WTC11 (cell line): Measurements from ENCODE around the gene ITGA11. TPM values are rescaled to one million over a fixed set of nuclear protein-coding genes. Genes with fewer than 3 reads are reported as not detected.

Source experiments
- ATAC-seq: fragments of 200-7000 bp; cut with Tn5 transposase; 2 replicates; pipeline ENCODE4 v1.10.0; 2021; ENCODE audit warnings: mild to moderate bottlenecking, moderate library complexity
- CTCF ChIA-PET: fragments of 300-600 bp; sonication (Branson Sonifier 250); formaldehyde crosslinking; loops from one replicate; lab custom pipeline; 2021; ENCODE audit warnings: antibody characterized with exemption; lab: Charles Lee
- POLR2A ChIA-PET: fragments of 350-600 bp; sonication (Branson Sonifier 250); formaldehyde crosslinking; loops from one replicate; lab custom pipeline; 2021; ENCODE audit warnings: antibody characterized with exemption; lab: Charles Lee
- DNase-seq: peaks from one replicate; pipeline ENCODE4 v3.0.0; 2021; ENCODE audit warnings: low spot score
- H3K27ac Mint-ChIP-seq: 2 replicates; pipeline ENCODE4 v1.8.0; 2021; ENCODE audit warnings: mixed read lengths
- H3K27me3 Mint-ChIP-seq: 2 replicates; pipeline ENCODE4 v1.8.0; 2021; ENCODE audit warnings: low read depth, mild to moderate bottlenecking, moderate library complexity, mixed read lengths
- H3K36me3 Mint-ChIP-seq: 2 replicates; pipeline ENCODE4 v1.8.0; 2021; ENCODE audit warnings: mixed read lengths
- H3K4me1 Mint-ChIP-seq: 2 replicates; pipeline ENCODE4 v1.8.0; 2022; ENCODE audit warnings: mixed read lengths
- H3K4me3 Mint-ChIP-seq: 2 replicates; pipeline ENCODE4 v1.8.0; 2021; ENCODE audit warnings: mild to moderate bottlenecking, moderate library complexity, mixed read lengths
- H3K9me3 Mint-ChIP-seq: 2 replicates; pipeline ENCODE4 v1.8.0; 2021; ENCODE audit warnings: mixed read lengths
- ATF1 ChIP-seq: sonication (generic); formaldehyde crosslinking; IDR thresholded peaks from 2 replicates; pipeline ENCODE4 v1.8.1; 2023; ENCODE audit warnings: mild to moderate bottlenecking, moderate library complexity, missing genetic modification reagents
- CBFB ChIP-seq: sonication (generic); formaldehyde crosslinking; IDR thresholded peaks from 2 replicates; pipeline ENCODE4 v1.8.1; 2022; ENCODE audit warnings: mild to moderate bottlenecking, low read depth, missing genetic modification reagents
- CREM ChIP-seq: sonication (generic); formaldehyde crosslinking; IDR thresholded peaks from 2 replicates; pipeline ENCODE4 v1.8.1; 2022; ENCODE audit warnings: mild to moderate bottlenecking, missing genetic modification reagents, moderate library complexity
- EMX1 ChIP-seq: fragments of 250-450 bp; sonication (Bioruptor Pico); IDR thresholded peaks from 2 replicates; pipeline ENCODE4 v1.8.0; 2021; ENCODE audit warnings: mild to moderate bottlenecking
- IRF2 ChIP-seq: sonication (generic); formaldehyde crosslinking; IDR thresholded peaks from 2 replicates; pipeline ENCODE4 v1.8.0; 2022; ENCODE audit warnings: low read depth, missing genetic modification reagents, borderline replicate concordance
- NR2C2 ChIP-seq: sonication (generic); formaldehyde crosslinking; IDR thresholded peaks from 2 replicates; pipeline ENCODE4 v1.8.0; 2022; ENCODE audit warnings: mild to moderate bottlenecking, missing genetic modification reagents
- SP1 ChIP-seq: sonication (generic); formaldehyde crosslinking; conservative IDR thresholded peaks from 2 replicates; pipeline ENCODE4 v1.8.1; 2022; ENCODE audit warnings: missing genetic modification reagents
- TP53 ChIP-seq: sonication (generic); formaldehyde crosslinking; IDR thresholded peaks from 2 replicates; pipeline ENCODE4 v1.8.1; 2023; ENCODE audit warnings: mild to moderate bottlenecking, missing genetic modification reagents
- ZNF121 ChIP-seq: sonication (generic); formaldehyde crosslinking; IDR thresholded peaks from 2 replicates; pipeline ENCODE4 v1.8.0; 2023; ENCODE audit warnings: missing genetic modification reagents
- ZNF219 ChIP-seq: sonication (generic); formaldehyde crosslinking; IDR thresholded peaks from 2 replicates; pipeline ENCODE4 v1.8.0; 2023; ENCODE audit warnings: missing genetic modification reagents, mild to moderate bottlenecking, borderline replicate concordance
- ZNF416 ChIP-seq: fragments of 250-450 bp; sonication (Bioruptor Pico); IDR thresholded peaks from 2 replicates; pipeline ENCODE4 v1.9.0; 2021; ENCODE audit warnings: mild to moderate bottlenecking, inconsistent platforms
- total RNA-seq: library from RNA; stranded (reverse); gene quantifications from 3 replicates; pipeline ENCODE4 v1.2.3, GENCODE V29; 2021
- TF ChIP-seq, protein P1 (sequence below): sonication (generic); formaldehyde crosslinking; conservative IDR thresholded peaks from 2 replicates; pipeline ENCODE4 v1.8.1; 2023; ENCODE audit warnings: mild to moderate bottlenecking, low read depth, missing genetic modification reagents, moderate library complexity
- TF ChIP-seq, protein P2 (sequence below): sonication (generic); formaldehyde crosslinking; IDR thresholded peaks from 2 replicates; pipeline ENCODE4 v1.8.0; 2023; ENCODE audit warnings: missing genetic modification reagents, mild to moderate bottlenecking, borderline replicate concordance
- TF ChIP-seq, protein P3 (sequence below): sonication (generic); formaldehyde crosslinking; IDR thresholded peaks from 2 replicates; pipeline ENCODE4 v1.8.1; 2023; ENCODE audit warnings: mild to moderate bottlenecking, missing genetic modification reagents, borderline replicate concordance
- TF ChIP-seq, protein P4 (sequence below): sonication (generic); formaldehyde crosslinking; IDR thresholded peaks from 2 replicates; pipeline ENCODE4 v1.8.0; 2022; ENCODE audit warnings: mild to moderate bottlenecking, missing genetic modification reagents
- TF ChIP-seq, protein P5 (sequence below): fragments of 250-450 bp; sonication (Bioruptor Pico); IDR thresholded peaks from 2 replicates; pipeline ENCODE4 v1.9.0; 2021; ENCODE audit warnings: moderate library complexity, mild to moderate bottlenecking, inconsistent platforms, borderline replicate concordance

The ITGA11 gene
- total RNA-seq, 1 experiment from 2014 or later: 0.15 TPM

DNA sequence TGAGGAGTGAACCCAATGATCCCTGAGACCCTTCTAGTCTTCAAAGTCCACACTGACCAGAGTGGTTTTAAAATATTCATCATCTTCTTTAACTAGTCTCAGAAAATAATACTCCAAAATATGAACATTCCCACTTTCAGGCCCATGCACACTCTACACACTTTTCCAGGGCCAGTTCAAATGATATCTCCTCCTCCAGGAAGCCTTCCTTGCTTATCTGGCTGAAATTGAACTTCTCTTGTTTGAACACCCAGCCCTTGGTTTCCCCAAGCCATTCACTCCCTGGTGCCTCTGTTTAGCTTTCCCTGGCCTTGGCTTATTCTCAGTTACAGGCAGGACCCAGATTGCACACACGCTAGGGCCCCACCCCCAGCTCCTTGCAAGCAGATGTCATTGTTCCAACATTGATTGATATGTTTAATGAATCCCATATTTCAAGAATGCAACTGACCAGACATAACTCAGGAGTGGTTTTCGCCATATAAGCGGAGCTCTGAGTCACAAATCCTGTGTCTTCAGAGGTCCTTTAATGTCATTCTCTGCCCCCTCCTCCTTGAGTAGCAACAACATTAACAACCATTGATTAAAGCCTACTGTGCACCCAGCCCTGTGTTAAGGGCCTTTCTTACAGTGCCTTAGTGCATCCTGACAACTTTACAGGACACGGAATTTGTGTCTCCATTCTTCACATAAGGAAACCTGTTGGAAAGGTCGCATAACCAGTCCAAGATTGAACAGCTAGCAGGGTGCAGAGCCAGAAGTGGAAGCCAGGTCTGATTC is 2.1 kb downstream of the ITGA11 start (continued):
- TF ChIP-seq, protein P1, sequence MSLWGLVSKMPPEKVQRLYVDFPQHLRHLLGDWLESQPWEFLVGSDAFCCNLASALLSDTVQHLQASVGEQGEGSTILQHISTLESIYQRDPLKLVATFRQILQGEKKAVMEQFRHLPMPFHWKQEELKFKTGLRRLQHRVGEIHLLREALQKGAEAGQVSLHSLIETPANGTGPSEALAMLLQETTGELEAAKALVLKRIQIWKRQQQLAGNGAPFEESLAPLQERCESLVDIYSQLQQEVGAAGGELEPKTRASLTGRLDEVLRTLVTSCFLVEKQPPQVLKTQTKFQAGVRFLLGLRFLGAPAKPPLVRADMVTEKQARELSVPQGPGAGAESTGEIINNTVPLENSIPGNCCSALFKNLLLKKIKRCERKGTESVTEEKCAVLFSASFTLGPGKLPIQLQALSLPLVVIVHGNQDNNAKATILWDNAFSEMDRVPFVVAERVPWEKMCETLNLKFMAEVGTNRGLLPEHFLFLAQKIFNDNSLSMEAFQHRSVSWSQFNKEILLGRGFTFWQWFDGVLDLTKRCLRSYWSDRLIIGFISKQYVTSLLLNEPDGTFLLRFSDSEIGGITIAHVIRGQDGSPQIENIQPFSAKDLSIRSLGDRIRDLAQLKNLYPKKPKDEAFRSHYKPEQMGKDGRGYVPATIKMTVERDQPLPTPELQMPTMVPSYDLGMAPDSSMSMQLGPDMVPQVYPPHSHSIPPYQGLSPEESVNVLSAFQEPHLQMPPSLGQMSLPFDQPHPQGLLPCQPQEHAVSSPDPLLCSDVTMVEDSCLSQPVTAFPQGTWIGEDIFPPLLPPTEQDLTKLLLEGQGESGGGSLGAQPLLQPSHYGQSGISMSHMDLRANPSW (CRISPR knock-in tag): no peak
- no peak for TF ChIP-seq ZNF219
- no peak for TF ChIP-seq ZNF416 (CRISPR knock-in tag)
- no peak for TF ChIP-seq TP53 (CRISPR knock-in tag)
- no peak for TF ChIP-seq ZNF121

DNA sequence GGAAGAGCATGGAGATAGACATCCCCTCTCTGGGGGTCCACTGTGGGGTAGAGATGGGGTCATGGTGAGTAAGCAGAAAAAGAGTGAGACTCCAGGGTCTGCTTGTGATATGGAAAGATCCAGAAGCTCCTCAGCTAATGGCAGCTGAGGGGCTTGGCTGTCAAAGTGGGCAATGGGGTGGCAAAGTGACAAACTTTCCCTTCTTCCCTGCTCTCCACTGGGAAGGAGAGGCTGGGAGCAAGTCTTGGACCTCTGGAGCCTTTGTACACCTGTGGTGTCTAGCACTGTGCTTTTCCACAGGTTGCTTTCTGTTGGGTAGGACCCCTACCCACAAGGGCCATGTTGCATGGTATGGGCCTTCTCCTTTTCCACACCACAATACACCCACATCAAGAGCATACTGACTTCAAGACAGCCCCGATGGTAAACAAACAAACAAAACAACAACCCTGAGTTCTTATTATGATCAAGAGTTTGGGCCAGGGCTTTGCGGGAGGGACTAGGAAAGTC is 3.5 kb downstream of the ITGA11 start:
- Mint-ChIP-seq H3K4me1 (peaks cover 11% of the 10 kb centered on the region), H3K27me3 (peaks cover 59% of the 10 kb centered on the region), H3K9me3 (no peaks in the 10 kb centered on the region), H3K4me3 (no peak overlapping the region), H3K27ac (no peak overlapping the region), H3K36me3 (no peaks in the 10 kb centered on the region)
- DNase-seq (no peak), ATAC-seq (no peak)
- ChIA-PET POLR2A (interaction anchor here (0.7 kb wide), 1 partner anchor 105 kb away, joined by 3 read pairs; no protein-coding TSS in a partner anchor), CTCF (interaction anchor here (0.8 kb wide), 1 partner anchor 121 kb away, joined by 3 read pairs; no protein-coding TSS in a partner anchor)
- TF ChIP-seq ATF1 (CRISPR knock-in tag) (no peak), ZNF219 (no peak), CREM (no peak), IRF2 (CRISPR knock-in tag) (no peak), NR2C2 (CRISPR knock-in tag) (no peak), CBFB (no peak), SP1 (no peak), EMX1 (CRISPR knock-in tag) (no peak)
- TF ChIP-seq, protein P2, sequence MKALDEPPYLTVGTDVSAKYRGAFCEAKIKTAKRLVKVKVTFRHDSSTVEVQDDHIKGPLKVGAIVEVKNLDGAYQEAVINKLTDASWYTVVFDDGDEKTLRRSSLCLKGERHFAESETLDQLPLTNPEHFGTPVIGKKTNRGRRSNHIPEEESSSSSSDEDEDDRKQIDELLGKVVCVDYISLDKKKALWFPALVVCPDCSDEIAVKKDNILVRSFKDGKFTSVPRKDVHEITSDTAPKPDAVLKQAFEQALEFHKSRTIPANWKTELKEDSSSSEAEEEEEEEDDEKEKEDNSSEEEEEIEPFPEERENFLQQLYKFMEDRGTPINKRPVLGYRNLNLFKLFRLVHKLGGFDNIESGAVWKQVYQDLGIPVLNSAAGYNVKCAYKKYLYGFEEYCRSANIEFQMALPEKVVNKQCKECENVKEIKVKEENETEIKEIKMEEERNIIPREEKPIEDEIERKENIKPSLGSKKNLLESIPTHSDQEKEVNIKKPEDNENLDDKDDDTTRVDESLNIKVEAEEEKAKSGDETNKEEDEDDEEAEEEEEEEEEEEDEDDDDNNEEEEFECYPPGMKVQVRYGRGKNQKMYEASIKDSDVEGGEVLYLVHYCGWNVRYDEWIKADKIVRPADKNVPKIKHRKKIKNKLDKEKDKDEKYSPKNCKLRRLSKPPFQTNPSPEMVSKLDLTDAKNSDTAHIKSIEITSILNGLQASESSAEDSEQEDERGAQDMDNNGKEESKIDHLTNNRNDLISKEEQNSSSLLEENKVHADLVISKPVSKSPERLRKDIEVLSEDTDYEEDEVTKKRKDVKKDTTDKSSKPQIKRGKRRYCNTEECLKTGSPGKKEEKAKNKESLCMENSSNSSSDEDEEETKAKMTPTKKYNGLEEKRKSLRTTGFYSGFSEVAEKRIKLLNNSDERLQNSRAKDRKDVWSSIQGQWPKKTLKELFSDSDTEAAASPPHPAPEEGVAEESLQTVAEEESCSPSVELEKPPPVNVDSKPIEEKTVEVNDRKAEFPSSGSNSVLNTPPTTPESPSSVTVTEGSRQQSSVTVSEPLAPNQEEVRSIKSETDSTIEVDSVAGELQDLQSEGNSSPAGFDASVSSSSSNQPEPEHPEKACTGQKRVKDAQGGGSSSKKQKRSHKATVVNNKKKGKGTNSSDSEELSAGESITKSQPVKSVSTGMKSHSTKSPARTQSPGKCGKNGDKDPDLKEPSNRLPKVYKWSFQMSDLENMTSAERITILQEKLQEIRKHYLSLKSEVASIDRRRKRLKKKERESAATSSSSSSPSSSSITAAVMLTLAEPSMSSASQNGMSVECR (CRISPR knock-in tag): no peak
- TF ChIP-seq, protein P3, sequence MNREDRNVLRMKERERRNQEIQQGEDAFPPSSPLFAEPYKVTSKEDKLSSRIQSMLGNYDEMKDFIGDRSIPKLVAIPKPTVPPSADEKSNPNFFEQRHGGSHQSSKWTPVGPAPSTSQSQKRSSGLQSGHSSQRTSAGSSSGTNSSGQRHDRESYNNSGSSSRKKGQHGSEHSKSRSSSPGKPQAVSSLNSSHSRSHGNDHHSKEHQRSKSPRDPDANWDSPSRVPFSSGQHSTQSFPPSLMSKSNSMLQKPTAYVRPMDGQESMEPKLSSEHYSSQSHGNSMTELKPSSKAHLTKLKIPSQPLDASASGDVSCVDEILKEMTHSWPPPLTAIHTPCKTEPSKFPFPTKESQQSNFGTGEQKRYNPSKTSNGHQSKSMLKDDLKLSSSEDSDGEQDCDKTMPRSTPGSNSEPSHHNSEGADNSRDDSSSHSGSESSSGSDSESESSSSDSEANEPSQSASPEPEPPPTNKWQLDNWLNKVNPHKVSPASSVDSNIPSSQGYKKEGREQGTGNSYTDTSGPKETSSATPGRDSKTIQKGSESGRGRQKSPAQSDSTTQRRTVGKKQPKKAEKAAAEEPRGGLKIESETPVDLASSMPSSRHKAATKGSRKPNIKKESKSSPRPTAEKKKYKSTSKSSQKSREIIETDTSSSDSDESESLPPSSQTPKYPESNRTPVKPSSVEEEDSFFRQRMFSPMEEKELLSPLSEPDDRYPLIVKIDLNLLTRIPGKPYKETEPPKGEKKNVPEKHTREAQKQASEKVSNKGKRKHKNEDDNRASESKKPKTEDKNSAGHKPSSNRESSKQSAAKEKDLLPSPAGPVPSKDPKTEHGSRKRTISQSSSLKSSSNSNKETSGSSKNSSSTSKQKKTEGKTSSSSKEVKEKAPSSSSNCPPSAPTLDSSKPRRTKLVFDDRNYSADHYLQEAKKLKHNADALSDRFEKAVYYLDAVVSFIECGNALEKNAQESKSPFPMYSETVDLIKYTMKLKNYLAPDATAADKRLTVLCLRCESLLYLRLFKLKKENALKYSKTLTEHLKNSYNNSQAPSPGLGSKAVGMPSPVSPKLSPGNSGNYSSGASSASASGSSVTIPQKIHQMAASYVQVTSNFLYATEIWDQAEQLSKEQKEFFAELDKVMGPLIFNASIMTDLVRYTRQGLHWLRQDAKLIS (CRISPR knock-in tag): no peak
- TF ChIP-seq, protein P4, sequence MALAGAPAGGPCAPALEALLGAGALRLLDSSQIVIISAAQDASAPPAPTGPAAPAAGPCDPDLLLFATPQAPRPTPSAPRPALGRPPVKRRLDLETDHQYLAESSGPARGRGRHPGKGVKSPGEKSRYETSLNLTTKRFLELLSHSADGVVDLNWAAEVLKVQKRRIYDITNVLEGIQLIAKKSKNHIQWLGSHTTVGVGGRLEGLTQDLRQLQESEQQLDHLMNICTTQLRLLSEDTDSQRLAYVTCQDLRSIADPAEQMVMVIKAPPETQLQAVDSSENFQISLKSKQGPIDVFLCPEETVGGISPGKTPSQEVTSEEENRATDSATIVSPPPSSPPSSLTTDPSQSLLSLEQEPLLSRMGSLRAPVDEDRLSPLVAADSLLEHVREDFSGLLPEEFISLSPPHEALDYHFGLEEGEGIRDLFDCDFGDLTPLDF: no peak
- TF ChIP-seq, protein P5, sequence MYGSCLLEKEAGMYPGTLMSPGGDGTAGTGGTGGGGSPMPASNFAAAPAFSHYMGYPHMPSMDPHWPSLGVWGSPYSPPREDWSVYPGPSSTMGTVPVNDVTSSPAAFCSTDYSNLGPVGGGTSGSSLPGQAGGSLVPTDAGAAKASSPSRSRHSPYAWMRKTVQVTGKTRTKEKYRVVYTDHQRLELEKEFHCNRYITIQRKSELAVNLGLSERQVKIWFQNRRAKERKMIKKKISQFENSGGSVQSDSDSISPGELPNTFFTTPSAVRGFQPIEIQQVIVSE (CRISPR knock-in tag): no peak
- TF ChIP-seq, all 79 proteins: peak for 0
